H7 (cell line): Measurements from ENCODE around the gene CASKIN1. TPM values are rescaled to one million over a fixed set of nuclear protein-coding genes. Genes with fewer than 3 reads are reported as not detected.

ENCODE experiments used
- total RNA-seq: library from RNA; depleted of rRNA; stranded (reverse); fragments of >200 nt; shearing (Covaris generic); gene quantifications from 2 replicates; pipeline ENCODE4 v1.2.3, GENCODE V29; 2014; rRNA removed

CASKIN1 gene
- total RNA-seq, 1 experiment from 2014 or later: 2.0 TPM

Other genes with a start within 250 kb of the CASKIN1 start
- 0.44 TPM in 1 of 2 replicates, not detected in the other for gene RPL3L, start 241.9 kb downstream of the CASKIN1 start, total RNA-seq
- gene NDUFB10, start 237.1 kb downstream of the CASKIN1 start, total RNA-seq: 305 and 403 TPM in 2 replicates
- 4,719 and 5,018 TPM in 2 replicates for gene RPS2, start 231.8 kb downstream of the CASKIN1 start, total RNA-seq
- not detected in 2 replicates for gene RNF151, start 229.7 kb downstream of the CASKIN1 start, total RNA-seq
- 91.7 and 104 TPM in 2 replicates for gene TBL3, start 224.6 kb downstream of the CASKIN1 start, total RNA-seq
- gene NOXO1, start 215.1 kb downstream of the CASKIN1 start, total RNA-seq: 1.3 TPM in 1 of 2 replicates, not detected in the other
- 75.1 and 77.8 TPM in 2 replicates for gene GFER, start 212.4 kb downstream of the CASKIN1 start, total RNA-seq
- gene SYNGR3, start 206.6 kb downstream of the CASKIN1 start, total RNA-seq: 38.6 and 60.0 TPM in 2 replicates
- gene ZNF598, start 186.8 kb downstream of the CASKIN1 start, total RNA-seq: 28.4 and 30.8 TPM in 2 replicates
- gene NPW, start 176.8 kb downstream of the CASKIN1 start, total RNA-seq: 2.0 and 2.3 TPM in 2 replicates
- gene NHERF2, start 169.7 kb downstream of the CASKIN1 start, total RNA-seq: 14.0 and 17.1 TPM in 2 replicates
- 104 and 108 TPM in 2 replicates for gene NTHL1, start 148.8 kb downstream of the CASKIN1 start, total RNA-seq
- gene TSC2, start 148.6 kb downstream of the CASKIN1 start, total RNA-seq: 37.6 and 42.6 TPM in 2 replicates
- gene PKD1, start 60.7 kb downstream of the CASKIN1 start, total RNA-seq: 45.6 and 64.4 TPM in 2 replicates
- 9.2 and 10.7 TPM in 2 replicates for gene RAB26, start 48.0 kb downstream of the CASKIN1 start, total RNA-seq
- 147 and 153 TPM in 2 replicates for gene TRAF7, start 40.8 kb downstream of the CASKIN1 start, total RNA-seq
- gene MLST8, start 8.8 kb upstream of the CASKIN1 start, total RNA-seq: 25.4 and 28.6 TPM in 2 replicates
- gene BRICD5, start 14.3 kb upstream of the CASKIN1 start, total RNA-seq: 3.9 and 7.4 TPM in 2 replicates
- 42.5 and 57.4 TPM in 2 replicates for gene PGP, start 18.2 kb upstream of the CASKIN1 start, total RNA-seq
- 33.4 and 36.8 TPM in 2 replicates for gene E4F1, start 27.0 kb upstream of the CASKIN1 start, total RNA-seq
- 0.48 and 0.69 TPM in 2 replicates for gene DNASE1L2, start 39.8 kb upstream of the CASKIN1 start, total RNA-seq
- 115 and 122 TPM in 2 replicates for gene ECI1, start 55.0 kb upstream of the CASKIN1 start, total RNA-seq
- 282 and 306 TPM in 2 replicates for gene RNPS1, start 71.5 kb upstream of the CASKIN1 start, total RNA-seq
- gene ABCA3, start 144.1 kb upstream of the CASKIN1 start, total RNA-seq: 6.2 and 6.6 TPM in 2 replicates
- gene CCNF, start 232.8 kb upstream of the CASKIN1 start, total RNA-seq: 81.5 and 82.6 TPM in 2 replicates